Measurements from ENCODE around the gene SLAIN2.

The SLAIN2 gene

DNA sequence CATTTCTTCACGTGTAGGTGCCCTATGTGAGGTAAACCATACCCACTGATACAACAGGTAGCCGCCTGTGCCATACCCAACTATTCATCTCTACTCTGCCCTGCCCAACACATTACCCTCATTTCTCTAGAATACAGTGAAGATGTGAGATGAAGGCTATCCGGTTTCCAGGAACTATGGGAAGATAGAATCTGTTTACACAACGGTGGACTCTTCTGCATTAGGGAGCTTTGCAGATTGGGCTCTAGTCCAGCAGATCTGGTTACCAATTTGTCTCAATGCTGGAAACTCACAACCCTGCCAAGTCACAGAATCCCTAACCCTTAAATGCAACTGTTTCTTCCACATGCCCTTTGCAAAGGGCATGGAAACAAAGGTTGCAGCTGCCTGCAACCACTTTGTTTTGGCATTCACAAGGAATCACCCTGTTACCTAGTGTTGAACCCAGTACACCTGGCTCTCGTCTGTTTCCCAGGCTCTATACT lies 6.4 kb upstream of the SLAIN2 start:
- no peak for DNase-seq (ENCODE audit: low spot score)

DNA sequence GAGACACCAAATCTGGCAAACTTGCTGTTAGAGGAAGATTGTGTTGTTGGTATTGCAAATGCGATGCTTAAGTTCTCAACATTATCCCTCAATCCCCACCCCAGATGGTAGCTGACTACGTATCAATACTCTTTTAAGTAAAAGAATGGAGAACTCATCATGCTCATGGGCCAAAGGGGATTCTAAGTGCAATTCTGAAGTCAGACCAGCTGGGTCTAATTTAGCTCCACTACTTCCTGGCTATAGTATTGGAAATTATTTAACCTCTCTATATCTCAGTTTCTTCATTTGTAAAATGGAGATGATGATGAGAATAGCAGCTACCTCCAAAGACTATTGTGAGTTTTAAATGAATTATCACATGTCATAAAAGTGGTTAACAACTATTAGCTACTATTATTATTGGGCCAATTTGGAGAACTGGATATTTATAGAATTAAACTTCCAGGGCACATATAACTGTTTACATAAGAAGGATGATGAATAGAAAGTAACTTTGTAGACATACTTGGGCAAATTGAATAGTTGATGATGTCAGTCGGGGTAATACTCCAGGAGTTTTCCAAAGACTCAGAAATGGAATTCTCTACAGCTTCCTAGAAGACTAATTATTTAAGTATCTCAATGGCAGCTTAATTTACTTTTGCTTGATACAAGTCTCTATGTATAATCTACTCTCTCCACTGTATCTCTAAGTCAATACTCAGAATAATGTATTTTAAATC lies 5.0 kb upstream of the SLAIN2 start:
- no peak for DNase-seq (ENCODE audit: low spot score)

DNA sequence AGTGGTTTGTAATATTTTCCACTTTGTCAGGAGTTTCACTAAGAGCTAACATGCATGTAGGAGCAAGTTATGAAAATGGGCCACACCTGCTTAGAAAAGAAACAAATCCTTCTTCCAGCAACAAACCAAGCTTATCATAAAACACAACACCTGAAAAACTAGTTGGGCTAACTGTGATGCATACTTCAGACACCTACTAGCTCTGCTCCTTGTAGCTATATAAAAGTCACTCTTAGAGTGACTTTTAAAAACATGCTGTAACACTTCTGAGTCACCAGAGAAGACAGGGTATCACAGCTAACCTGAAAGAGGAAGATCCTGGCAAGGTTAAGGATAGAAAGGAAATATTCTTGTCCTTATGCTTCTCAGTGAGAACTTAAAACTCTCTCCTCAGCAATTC lies 3.6 kb upstream of the SLAIN2 start:
- no peak for DNase-seq (ENCODE audit: low spot score)

DNA sequence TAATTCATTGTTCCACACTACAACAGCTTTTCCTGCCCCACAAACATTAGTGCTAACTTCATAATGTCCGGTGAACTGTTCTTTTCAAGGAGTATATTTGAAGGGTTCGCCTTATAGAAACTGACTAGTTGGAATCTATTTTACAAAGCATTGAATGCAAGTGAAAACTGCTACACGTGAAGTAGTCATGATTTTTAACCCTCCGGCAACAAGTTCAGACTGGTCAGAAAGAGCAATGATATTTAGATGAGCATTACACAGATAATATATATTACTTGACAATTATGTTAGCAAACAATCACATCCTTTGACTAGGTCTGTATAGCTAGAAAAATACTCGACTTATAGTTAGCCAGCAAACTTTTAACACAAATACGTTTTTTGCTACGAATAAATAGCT lies 1.7 kb upstream of the SLAIN2 start:
- DNase-seq (ENCODE audit: low spot score) = no peak

DNA sequence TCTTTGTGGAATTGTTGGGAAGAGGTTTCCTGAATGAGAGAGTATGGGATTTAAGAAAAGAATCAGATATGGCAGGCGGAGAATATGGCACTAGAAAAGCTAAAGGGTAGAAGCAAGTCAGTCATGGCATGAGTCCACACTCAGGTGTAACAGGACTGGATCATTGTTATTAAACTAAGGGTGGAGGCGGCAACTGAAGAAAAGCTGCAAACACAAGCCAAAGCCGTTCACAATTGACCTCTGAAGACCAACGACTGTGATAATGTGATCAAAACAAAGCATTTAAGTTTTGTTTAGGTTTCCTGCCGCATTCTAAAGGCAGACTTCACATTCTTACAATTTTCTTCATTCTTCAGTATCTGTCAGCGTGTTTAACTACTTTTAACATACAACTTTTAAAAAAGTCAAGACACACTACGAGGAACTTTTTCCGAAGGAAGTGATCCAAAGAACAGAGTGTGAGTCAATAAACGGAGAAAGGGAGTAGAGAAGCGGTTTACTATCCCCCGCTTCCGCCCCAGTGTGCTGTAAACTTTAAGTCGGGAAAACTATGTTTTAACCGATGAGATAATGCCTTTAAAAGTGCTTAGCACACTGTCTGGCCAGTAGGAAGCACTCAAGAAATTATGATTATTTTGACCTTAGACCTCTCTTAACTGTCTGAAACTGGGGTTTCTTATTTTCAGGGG lies 909 bp upstream of the SLAIN2 start:
- DNase-seq (ENCODE audit: low spot score) = peak; percentile 86

DNA sequence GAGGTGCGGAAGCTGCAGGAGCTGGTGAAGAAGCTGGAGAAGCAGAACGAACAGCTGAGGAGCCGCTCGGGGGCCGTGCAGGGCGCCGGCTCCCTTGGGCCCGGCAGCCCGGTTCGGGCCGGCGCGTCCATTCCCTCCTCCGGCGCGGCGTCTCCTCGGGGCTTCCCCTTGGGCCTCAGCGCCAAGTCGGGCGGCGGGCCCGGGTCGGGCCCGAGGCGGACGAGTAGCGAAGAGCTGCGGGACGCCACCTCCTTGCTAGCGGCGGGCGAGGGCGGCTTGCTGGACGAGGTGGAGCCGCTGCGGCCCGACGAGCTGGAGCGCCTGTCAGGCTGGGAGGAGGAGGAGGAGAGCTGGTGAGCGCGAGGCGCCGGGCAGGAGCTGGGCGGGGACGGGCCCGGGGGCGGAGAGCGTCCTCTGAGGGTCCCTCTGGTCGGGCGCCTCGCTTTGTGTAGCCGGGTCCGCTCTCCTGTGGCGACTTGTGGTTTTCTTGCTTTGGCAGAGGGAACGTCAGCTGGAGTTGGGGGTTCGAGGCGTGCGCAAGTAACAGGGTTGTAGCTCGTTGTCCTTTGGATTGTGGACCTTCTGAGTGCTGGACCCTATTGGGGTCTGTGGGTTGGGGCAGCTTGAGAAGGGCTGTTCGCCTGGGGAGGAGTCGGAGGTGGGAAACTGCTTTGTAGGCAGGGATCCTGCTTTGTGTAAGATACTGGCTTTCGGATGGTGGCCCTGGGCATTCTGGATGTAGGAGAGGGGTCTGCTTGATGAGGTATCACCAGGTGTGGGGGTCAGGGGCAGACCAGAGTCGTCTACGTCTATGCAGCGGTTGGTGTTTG lies 662 bp downstream of the SLAIN2 start:
- peak; percentile 56 for DNase-seq (ENCODE audit: low spot score)

DNA sequence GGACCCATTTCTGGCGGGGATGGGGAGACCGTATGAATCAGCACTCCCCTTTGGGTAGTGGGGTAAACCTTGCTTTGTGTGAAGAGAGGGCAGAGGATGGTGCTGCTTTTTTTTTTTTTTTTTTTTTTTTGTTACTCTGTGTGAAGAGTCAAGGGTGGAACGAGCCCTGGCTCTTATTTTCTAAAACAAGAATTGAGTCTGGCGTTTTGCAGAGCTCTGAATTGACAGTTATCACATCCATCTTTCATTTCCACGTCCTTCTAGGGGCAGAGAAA lies 1.2 kb downstream of the SLAIN2 start:
- no peak for DNase-seq (ENCODE audit: low spot score)

DNA sequence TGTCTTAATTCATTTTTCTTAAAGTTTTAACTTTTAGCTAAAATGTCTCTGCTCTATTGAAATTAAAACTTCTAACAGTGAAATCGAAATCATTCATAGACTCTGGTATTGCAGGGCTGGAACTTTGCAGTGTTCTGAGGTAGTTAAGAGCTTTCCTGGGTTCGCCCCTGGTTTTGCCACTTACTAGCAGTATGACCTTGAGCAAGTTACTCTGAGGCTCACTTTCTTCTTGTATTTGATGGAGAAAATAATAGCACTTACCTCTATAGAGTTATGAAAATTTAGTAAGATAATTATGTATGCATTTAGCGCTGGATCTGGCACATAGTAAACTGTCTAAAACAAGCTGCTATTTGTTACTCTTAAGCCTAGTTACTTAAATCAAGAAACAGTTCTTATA lies 1.7 kb downstream of the SLAIN2 start:
- peak; percentile 38 for DNase-seq (ENCODE audit: low spot score)

DNA sequence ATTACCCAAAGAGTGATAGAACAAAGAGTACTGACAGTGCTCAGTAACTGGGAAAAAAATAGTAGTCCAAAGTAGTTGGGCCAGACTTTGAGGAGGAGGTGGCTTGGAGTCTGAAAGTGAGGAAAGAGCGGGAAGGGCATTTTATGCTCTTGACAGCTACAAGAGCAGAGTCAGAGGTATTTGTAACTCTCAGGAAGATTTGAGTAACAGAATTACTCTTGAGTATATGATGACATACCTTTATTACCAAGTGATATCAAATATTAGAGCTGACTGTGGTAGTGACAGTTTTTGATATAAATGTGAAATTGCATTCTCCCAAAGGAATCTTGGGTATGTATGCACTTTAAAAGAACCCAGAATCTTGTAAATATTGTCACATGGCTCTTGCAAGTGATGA lies 2.2 kb downstream of the SLAIN2 start:
- DNase-seq (ENCODE audit: low spot score) = peak; percentile 56

DNA sequence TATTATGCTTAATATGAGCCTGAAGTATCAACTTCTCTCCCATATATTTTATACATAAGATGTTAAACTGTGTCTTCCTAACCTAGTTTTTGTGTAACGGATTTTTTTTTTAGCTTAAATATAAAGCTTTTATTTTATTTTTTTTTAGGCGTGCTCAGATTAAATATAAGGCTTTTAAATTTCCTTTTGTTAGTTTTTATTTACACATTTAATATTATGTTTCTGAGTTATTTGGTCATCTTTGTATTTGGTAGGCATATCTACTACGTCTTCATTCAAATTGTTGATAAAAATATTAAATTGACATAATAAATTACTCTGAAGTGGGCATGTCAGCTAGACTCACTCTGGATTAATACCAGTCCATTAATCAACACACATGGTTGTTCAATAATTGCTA lies 4.2 kb downstream of the SLAIN2 start:
- DNase-seq (ENCODE audit: low spot score) = no peak

DNA sequence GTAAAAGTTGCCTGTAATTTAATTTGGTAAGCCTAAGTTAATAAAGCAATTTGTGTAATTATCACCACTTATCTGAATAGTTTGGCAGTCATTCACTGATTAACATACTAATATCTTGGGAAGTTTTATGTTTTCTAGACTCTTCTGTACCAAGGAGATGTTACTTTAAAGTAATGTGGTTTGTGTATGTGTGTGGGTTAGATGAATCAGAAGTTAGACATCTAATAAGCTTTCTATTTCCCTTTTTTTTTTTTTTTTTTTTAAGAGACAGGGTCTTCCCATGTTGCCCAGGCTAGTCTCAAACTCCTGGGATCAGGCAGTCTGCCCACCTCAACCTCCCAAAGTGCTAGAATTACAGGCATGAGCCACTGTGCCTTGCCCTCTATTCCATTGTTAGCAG lies 5.3 kb downstream of the SLAIN2 start:
- DNase-seq (ENCODE audit: low spot score) = no peak

DNA sequence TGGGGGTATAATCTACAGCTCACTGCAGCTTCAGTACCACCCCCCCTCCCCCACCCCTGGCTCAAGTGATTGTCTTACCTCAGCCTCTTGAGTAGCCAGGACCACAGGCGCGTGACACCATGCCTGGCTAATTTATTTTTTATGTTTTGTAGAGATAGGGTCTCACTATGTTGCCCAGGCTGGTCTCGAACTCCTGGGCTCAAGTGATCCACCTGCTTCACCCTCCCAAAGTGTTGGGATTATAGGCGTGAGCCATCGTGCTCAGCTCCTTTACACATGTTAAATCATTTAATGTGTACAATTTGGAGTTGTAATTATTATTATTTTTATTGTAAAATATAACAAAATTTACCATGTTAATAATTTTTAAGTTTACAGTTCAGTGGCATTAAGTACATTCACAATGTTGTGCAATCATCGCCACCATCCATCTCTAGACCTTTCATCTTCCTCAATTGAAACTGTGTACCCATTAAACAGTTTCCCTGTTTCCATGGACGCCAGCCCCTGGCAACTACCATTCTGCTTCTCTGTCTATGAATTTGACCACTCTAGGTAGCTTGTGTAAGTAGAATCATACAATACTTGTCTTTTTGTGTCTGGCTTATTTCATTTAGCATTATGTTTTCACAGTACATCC lies 6.1 kb downstream of the SLAIN2 start:
- no peak for DNase-seq (ENCODE audit: low spot score)

DNA sequence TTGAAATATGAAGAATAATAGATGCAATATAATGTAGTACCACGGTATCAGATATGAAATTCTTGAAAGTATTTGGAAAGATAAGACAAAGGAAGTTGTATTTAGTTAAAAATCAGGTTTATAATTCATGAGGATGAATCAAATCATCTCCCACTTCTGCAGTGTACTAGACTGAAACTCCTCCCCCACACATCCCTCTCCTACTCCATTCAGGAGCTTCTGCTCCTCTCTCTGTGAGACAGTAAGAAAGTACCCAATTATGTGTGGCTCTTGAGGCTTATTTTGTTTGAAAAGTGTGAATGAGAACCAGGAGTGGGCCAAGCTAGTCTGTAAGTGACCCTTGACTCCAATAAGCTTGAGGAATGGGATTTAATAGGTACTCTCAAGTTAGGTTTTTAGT lies 9.5 kb downstream of the SLAIN2 start:
- DNase-seq (ENCODE audit: low spot score) = no peak

DNA sequence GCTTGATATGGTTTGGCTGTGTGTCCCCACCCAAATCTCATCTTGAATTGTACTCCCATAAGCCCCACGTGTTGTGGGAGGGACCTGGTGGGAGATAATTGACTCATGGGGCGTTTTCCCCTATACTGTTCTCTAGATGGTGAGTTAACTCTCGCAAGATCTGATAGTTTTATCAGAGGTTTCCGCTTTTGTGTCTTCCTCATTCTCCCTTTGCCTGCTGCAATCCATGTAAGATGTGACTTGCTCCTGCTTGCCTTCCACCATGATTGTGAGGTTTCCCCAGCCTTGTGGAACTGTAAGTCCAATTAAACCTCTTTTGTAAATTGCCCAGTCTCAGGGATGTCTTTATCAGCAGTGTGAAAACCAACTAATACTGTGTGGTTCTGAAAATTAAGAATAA lies 11.5 kb downstream of the SLAIN2 start:
- DNase-seq (ENCODE audit: low spot score) = no peak

DNA sequence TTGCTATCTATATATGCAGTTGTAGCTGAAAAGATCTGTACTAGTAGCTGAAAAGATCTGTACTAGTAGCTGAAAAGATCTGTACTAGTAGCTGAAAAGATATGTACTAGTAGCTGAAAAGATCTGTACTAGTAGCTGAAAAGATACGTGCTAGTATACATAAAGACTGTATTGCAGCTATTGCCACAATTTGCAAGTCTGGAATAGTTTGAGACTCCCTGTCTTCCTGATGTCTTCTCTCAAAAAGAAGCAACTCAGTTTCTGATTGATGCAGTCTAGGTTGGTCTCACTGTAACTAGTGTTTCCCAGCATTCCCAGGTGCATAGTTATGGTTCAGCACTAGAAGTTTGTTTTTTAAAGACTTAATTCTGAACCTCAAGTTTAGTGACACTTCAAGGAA lies 15.0 kb downstream of the SLAIN2 start:
- no peak for DNase-seq (ENCODE audit: low spot score)

DNA sequence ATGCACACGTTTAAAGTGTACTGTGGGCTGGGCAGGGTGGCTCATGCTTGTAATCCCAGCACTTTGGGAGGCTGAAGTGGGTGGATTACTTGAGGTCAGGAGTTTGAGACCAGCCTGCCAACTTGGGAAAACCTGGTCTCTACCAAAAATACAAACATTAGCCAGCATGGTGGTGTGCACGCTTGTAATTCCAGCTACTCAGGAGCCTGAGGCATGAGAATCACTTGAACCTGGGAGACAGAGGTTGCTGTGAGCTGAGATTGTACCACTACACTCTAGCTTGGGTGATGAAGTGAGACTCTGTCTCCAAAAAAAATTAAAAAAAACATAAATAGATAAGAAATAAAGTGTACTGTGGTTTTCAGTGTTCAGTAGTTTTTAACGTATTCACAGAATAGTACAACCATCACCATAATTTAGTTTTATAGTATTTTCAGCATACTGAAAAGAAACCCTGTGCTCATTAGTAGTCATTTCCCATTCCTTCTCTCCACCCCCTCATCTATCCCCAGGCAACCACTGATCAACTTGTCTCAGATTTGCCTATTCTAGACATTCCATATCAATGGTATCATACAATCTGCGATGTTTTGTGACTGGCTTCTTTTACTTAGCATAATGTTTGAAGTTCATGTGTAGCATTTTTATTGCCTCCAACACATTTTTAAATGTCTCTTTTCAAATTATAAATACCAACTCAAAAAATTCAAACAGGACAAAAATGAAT lies 19.1 kb downstream of the SLAIN2 start:
- DNase-seq (ENCODE audit: low spot score) = peak; percentile 5

DNA sequence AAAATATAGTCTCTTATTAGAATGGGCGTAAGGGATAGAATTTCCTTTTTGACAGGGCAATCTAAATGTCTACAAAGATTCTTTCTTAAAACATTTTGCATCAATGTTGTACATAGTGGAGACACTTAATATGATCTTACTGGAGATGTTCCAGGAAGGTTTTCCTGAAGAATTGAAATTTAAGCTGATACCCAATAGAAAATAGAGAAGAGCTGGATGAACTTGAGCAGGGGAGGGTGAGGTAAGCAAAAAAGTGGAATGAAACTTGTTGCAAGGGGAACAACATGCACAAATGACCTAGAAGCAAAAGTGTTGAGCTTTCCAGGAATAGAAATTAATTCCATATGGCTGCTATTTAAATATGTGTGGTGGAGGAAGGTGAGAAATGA lies 19.7 kb downstream of the SLAIN2 start:
- no peak for DNase-seq (ENCODE audit: low spot score)

DNA sequence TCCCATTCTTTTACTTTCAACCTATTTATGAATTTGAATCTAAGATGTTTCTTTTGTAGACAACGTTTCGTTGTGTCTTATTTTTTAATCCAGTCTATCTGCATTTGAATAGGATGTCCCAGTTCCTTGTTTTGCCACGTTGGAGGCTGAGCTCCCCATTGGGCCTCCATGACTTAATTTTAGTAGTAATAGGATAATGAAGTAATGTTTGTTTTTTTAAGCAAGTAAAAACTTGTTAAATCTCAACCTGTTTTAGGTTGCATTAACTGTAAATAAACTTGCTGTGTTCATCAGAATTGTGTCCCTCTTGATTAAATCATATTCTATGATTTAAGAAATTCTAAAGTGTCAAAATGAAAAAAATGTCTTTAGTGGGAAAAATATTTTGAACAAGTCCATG lies 25.3 kb downstream of the SLAIN2 start:
- DNase-seq (ENCODE audit: low spot score) = no peak

DNA sequence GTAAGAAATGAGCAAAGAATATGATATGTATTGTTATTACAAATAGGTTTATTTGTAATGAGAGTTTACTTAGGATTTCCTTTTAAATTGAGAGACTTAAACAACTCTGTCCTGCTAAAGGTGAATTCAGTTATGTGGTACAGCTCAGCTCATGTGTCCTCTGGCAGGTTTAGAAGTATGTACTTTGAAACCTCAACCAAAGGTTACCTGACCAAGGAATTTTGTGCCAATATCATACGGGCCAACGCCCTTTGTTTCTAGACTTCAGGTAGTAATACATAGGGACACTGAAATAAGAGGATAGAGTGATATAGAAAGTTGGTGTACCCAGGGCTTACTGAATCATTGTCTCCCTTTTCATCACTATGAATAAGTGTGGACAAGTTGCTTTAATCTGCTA lies 25.7 kb downstream of the SLAIN2 start:
- no peak for DNase-seq (ENCODE audit: low spot score)

DNA sequence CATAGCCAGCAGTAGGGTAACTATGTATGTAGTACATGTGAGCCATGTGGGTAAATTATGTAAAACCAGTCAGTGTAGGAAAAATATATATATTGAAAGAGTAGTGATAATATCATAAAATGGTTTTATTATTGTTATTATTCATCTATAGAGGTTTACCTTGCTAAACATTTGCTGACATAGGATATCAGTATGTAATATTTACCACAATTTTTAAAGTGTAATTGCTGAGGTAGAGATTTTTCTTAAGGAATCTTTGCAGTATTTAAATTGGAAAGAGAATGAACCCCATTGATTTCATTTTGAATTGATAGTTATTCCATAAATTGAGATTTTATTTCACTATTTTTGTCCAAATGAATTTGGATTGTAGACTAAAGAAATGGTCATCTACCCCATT lies 27.1 kb downstream of the SLAIN2 start:
- DNase-seq (ENCODE audit: low spot score) = no peak

DNA sequence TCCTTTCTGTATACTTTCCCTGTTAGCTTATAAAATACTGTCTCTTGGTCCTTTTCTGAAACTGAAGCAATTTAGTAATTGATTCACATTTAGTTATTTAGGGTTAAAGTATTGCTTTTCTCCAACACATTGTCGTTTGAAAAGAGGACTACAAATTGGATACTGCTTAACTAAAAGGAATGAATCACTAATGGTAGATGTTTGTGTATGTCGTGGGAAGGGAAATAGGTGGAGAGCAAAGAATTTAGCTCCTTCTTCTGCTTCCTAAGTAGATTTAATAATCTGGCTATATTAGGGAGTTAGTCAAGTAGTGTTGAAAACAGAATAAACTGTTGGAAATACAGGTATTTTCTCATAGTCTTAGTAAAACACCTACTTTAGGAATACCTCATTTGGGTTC lies 27.9 kb downstream of the SLAIN2 start:
- no peak for DNase-seq (ENCODE audit: low spot score)

DNA sequence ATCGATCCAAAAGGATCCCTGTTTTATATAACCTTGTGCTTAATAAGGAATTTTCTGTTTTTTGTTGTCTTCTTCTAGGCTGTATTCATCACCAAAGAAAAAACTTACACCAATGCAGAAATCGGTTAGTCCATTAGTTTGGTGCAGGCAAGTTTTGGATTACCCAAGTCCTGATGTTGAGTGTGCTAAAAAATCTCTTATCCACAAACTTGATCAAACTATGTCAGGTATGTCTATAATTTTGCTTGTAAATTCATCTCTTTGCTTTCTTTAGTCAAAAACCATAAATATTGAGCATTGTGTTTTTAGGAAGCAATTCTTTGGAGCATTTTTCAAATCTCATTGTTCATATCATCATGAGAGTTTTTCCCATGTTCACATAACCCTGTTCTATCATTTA lies 28.4 kb downstream of the SLAIN2 start:
- DNase-seq (ENCODE audit: low spot score) = no peak
